Activated CD8-positive, alpha-beta memory T cell treated with anti-CD3 and anti-CD28 coated beads for 24 hours (primary cell): ENCODE measurements around the gene CCDC142.
"Not testable (repeated sequence)": the region's sequence is repeated elsewhere in the genome, so short reads cannot be mapped to it uniquely, and the experiment has no call there.

Experiments
- DNase-seq: peaks from one replicate; pipeline ENCODE4 v3.0.0-alpha.2; 2020

The CCDC142 gene

GRCh38 chr2:74499267-74499939 lies 16.6 kb upstream of the CCDC142 start, which contains the start of gene LBX2:
TSS of gene LBX2 (minus strand) at chr2:74499603. CDS start at chr2:74499537, 66 bp downstream.
- no peak for DNase-seq

- DNase-seq = peak; percentile 75
Observed at GRCh38 chr2:74498500-74499266, 15.9 kb upstream of the CCDC142 start.

- DNase-seq = peak; percentile 75
Observed at GRCh38 chr2:74497777-74498499, 15.1 kb upstream of the CCDC142 start.

GRCh38 chr2:74496997-74497776 lies 14.4 kb upstream of the CCDC142 start:
- no peak for DNase-seq

GRCh38 chr2:74495440-74495839 lies 12.6 kb upstream of the CCDC142 start:
- DNase-seq = no peak

- no peak for DNase-seq
Observed at GRCh38 chr2:74493546-74493945, 10.7 kb upstream of the CCDC142 start.

GRCh38 chr2:74491648-74492544 lies 9.1 kb upstream of the CCDC142 start:
- DNase-seq = no peak

GRCh38 chr2:74489906-74490305 lies 7.1 kb upstream of the CCDC142 start:
- DNase-seq = no peak

GRCh38 chr2:74488643-74489481 lies 6.1 kb upstream of the CCDC142 start:
- no peak for DNase-seq

GRCh38 chr2:74486141-74486540 lies 3.3 kb upstream of the CCDC142 start:
- DNase-seq = no peak

- not testable (repeated sequence) for DNase-seq
Observed at GRCh38 chr2:74483675-74484164, 922 bp upstream of the CCDC142 start.

GRCh38 chr2:74481961-74482800 lies 617 bp downstream of the CCDC142 start:
- DNase-seq = no peak

GRCh38 chr2:74481431-74481830 lies 1.4 kb downstream of the CCDC142 start:
- DNase-seq = no peak

- DNase-seq = no peak
Observed at GRCh38 chr2:74474899-74475298, 7.9 kb downstream of the CCDC142 start.

GRCh38 chr2:74474481-74474880 lies 8.3 kb downstream of the CCDC142 start:
- DNase-seq = no peak

- no peak for DNase-seq
Observed at GRCh38 chr2:74472945-74473258, 9.9 kb downstream of the CCDC142 start.

GRCh38 chr2:74472086-74472944 lies 10.5 kb downstream of the CCDC142 start, which contains the start of gene MRPL53:
TSS of gene MRPL53 (minus strand) at chr2:74472680. CDS start at chr2:74472660, 20 bp downstream.
- peak; percentile 99 for DNase-seq

- DNase-seq = no peak
Observed at GRCh38 chr2:74471332-74472065, 11.3 kb downstream of the CCDC142 start.
